ENCODE data around the gene EPHX1.
"Not testable (repeated sequence)": the region's sequence is repeated elsewhere in the genome, so short reads cannot be mapped to it uniquely, and the experiment has no call there.

The EPHX1 gene

DNA sequence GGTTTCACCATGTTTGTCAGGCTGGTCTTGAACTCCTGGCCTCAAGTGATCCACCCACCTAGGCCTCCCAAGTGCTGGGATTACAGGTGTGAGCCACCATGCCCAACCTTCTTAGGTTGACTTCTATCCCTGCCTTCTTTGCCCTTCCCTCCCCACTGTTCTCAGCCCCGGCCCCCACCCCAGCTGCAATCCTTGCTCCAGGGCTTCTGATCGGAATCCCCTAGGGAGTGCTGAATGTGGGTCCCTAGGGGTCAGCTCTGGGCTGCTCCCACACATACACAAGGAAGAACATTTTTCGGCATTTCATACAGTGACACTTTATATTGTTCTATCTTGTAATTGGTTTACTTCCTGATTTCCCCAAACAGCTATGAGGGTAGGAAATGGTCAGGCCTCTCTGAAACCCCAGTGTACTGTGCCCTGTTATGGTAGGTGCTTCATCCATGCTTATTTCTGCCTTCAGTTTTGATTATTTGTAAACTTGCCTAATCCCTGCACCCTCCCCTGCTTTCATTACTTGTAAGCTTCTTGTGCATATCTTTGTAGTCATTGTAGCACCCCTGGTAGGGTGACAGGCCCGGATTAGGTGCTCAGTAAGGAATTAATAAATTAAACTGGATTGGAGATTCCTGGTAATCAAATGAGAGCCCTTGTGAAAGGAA is 38.1 kb upstream of the EPHX1 start:
- no peak overlapping the region for H3K27ac Mint-ChIP-seq
- H3K9me3 Mint-ChIP-seq, result no peaks in the 10 kb centered on the region
- H3K36me3 Mint-ChIP-seq, result peaks cover 0 to 3% of the 10 kb centered on the region in 2 donors
- no peak for DNase-seq
- peaks cover 0 to 6% of the 10 kb centered on the region in 2 donors for H3K4me1 Mint-ChIP-seq
- no peaks in the 10 kb centered on the region for H3K27me3 Mint-ChIP-seq
- H3K4me3 Mint-ChIP-seq, result no peak overlapping the region
- peak in 1 of 2 donors; percentile 40 for ATAC-seq (replicated peaks)

DNA sequence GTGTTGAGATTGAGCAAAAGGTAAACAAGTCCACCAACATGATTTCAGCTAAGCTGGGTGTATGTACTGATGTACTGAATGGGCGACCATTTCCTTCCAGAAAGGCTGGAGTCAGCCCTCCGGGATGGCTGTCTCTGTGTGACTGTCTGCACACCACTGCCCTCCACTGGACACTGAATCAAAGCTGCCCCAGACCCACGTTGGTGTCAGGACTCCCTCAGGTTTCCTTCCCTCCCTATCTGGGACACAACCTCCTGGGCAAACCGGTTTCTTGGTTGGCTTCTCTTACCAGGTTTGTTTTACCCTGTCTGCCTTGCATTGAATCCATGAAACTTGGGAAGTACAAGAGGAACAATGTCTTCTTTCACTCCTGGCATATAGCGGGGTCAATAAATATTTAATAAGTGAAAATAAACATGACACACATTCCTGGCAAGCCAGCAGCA is 37.6 kb upstream of the EPHX1 start:
- ATAC-seq (replicated peaks) (peak; percentile 75 to 83), DNase-seq (peak; percentile 24)
- H3K4me3 Mint-ChIP-seq, result no peak overlapping the region
- H3K4me1 Mint-ChIP-seq, result peaks cover 0 to 5% of the 10 kb centered on the region in 2 donors
- H3K36me3 Mint-ChIP-seq, result peaks cover 0 to 3% of the 10 kb centered on the region in 2 donors
- H3K9me3 Mint-ChIP-seq, result no peaks in the 10 kb centered on the region
- no peak overlapping the region for H3K27ac Mint-ChIP-seq
- H3K27me3 Mint-ChIP-seq, result no peaks in the 10 kb centered on the region

DNA sequence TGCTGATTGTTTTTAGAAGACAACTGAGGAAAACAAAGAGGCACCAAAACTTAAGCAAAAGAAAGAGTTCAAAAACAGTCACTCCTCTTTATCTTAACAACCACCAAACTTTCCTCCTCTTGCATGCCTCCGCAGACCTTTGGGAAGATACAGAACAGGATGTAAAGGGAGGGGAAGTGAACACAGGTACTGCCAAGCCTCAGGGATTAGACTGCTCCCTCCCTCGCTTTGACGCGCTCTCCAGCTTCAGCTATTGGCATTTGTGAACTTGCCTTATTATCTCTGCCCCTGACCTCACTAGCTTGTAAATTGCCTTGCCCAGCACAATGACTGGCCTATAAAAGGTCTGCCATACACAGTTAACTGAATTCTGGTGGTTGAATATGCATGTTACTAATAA is 37.1 kb upstream of the EPHX1 start:
- Mint-ChIP-seq H3K27ac (no peak overlapping the region), H3K9me3 (no peaks in the 10 kb centered on the region), H3K36me3 (peaks cover 0 to 3% of the 10 kb centered on the region in 2 donors), H3K4me3 (no peak overlapping the region), H3K27me3 (no peaks in the 10 kb centered on the region), H3K4me1 (peaks cover 0 to 5% of the 10 kb centered on the region in 2 donors)
- no peak for DNase-seq
- ATAC-seq (replicated peaks), result no peak

DNA sequence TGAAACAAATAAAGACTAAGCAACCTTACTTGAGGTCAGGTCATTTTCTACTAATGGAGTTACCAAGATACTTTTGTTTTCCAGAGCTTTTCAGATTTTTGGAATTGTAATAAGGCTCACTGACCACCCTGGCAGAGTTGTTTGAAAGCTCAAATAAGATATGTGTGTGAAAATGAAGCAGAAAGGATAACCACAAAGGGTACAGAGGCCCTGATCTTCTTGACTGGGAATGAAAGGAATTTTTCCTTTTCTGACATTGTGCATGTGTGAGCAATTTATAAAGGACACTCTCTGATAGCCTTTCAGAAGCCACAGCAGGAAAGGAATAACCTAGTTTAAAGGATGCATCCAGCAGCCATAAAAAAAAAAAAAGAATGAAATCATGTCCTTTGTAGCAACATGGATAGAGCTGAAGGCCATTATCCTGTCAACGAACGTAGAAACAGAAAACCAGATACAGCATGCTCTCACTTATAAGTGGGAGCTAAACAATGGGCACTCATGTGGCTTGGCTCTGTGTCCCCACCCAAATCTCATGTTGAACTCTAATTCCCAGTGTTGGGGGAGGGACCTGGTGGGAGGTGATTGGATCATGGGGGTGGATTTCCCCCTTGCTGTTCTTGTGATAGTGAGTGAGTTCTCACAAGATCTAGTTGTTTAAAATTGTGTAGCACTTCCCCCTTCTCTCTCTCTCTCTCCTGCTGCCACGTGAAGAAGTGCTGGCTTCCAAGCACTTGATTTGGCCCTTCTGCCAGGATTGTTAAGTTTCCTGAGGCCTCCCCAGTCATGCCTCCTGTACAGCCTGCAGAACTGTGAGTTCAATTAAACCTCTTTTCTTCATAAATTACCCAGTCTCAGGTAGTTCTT is 35.4 kb upstream of the EPHX1 start:
- H3K27me3 Mint-ChIP-seq, result no peaks in the 10 kb centered on the region
- peaks cover 0 to 6% of the 10 kb centered on the region in 2 donors for H3K36me3 Mint-ChIP-seq
- H3K27ac Mint-ChIP-seq, result no peak overlapping the region
- H3K4me1 Mint-ChIP-seq, result peaks cover 0 to 5% of the 10 kb centered on the region in 2 donors
- DNase-seq, result no peak
- no peaks in the 10 kb centered on the region for H3K9me3 Mint-ChIP-seq
- ATAC-seq (replicated peaks), result no peak
- H3K4me3 Mint-ChIP-seq, result no peak overlapping the region

DNA sequence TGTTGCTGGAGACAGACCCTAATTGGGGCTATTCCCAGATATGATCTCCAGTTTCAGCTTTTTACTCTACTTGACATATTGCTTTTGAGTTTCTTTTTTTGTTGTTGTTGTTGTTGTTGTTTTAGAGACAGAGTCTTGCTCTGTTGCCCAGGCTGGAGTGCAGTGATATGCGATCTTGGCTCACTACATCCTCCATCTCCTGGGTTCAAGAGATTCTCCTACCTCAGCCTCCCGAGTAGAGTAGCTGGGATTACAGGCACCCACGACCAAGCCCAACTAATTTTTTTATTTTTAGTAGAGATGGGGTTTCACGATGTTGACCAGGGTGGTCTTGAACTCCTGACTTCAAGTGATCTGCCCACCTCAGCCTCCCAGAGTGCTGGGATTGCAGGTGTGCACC is 33.6 kb upstream of the EPHX1 start:
- H3K4me3 Mint-ChIP-seq, result no peak overlapping the region
- ATAC-seq (replicated peaks), result no peak
- no peaks in the 10 kb centered on the region for H3K9me3 Mint-ChIP-seq
- peaks cover 6 to 13% of the 10 kb centered on the region in 2 donors for H3K36me3 Mint-ChIP-seq
- H3K27me3 Mint-ChIP-seq, result no peaks in the 10 kb centered on the region
- no peak overlapping the region for H3K27ac Mint-ChIP-seq
- H3K4me1 Mint-ChIP-seq, result peaks cover 8 to 12% of the 10 kb centered on the region in 2 donors
- DNase-seq, result no peak

DNA sequence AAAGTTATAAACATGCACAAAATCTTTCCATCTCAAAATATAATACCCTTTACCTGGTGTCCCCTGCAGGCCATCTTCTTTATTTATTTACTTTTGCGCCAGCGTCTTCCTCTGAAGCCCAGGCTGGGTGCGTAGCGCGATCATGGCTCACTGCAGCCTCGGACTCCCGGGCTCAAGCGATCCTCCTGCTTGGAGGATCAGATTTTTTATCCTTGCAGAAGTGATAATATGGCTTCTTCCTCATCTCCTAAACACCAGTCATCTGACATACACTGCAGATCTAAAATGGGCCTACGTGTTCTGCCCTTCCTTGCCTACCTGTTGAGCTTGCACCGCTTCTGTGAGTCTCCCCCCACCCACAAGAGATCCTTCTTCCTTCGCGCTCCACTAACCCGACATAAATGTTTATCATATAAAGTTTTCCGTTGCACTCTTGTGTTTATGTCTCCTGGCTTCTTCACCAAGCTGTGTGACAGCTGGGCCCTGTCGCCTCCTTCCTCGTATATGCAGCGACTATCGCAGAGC is 32.8 kb upstream of the EPHX1 start:
- ATAC-seq (replicated peaks) (peak; percentile 12 to 22), DNase-seq (no peak)
- Mint-ChIP-seq H3K4me1 (peaks cover 13% of the 10 kb centered on the region in 2 donors), H3K9me3 (no peaks in the 10 kb centered on the region), H3K27me3 (no peaks in the 10 kb centered on the region), H3K27ac (no peak overlapping the region), H3K36me3 (peaks cover 6 to 16% of the 10 kb centered on the region in 2 donors), H3K4me3 (no peak overlapping the region)

DNA sequence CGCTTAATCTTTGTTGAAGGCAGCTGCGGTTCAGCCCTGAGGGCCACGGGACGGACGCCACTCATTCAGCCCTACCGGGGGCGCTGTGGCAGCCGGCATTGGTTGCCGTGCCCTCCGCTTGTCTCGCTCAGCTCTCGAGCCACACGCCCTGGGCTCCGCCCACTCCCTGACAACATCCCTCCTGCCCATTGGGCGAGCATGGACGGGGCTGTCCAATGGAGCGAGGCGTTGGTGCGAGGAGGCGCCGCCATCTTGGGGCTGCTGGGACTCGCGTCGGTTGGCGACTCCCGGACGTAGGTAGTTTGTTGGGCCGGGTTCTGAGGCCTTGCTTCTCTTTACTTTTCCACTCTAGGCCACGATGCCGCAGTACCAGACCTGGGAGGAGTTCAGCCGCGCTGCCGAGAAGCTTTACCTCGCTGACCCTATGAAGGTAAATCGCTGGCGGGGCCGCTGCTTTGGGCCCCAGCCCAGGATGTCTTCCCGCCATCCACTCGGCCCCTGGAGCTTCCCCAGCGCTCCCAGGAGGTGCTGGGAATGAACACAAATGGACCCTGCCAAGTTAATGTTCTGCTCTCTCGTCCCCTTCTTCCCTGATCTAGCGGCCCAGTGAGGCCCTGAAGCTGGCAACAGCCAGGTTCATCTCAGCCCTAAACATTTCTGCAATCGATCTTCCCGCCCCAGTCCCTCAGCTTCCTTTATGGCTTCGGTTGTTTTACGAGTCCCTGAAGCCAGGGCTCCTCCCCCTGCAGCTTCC is 32.2 kb upstream of the EPHX1 start, which contains the start of gene SRP9:
SRP9 (plus strand) TSS at position 244 of the 754 bp plus-strand sequence; CDS start at position 359, 115 bp downstream.
- Mint-ChIP-seq H3K27ac (no peak within 1 kb of the TSS), H3K36me3 (peaks cover 6 to 22% of the 10 kb centered on the region in 2 donors), H3K27me3 (no peaks in the 10 kb centered on the region), H3K4me1 (peaks cover 19% of the 10 kb centered on the region in 2 donors), H3K4me3 (no peak within 1 kb of the TSS), H3K9me3 (no peaks in the 10 kb centered on the region)
- DNase-seq (peak; percentile 99), ATAC-seq (replicated peaks) (peak; percentile 98 to 99)

DNA sequence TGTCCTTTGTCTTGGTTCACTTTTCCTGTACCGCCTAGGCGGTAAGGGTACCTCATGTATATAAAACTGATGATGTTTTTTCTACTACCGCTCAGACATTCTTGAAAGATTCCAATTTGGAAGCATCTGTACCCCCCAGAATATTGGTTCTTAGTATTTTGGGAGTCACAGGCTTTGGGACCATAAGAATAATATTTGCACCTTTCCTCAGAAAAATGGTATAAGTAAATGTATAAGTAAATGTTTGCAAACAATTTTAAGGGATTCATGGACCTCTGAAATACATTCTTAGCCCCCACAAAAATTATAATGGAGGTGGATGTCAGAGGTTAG is 31.6 kb upstream of the EPHX1 start:
- Mint-ChIP-seq H3K36me3 (peaks cover 7 to 22% of the 10 kb centered on the region in 2 donors), H3K9me3 (no peaks in the 10 kb centered on the region), H3K27ac (no peak overlapping the region), H3K27me3 (no peaks in the 10 kb centered on the region), H3K4me1 (peaks cover 20 to 21% of the 10 kb centered on the region in 2 donors), H3K4me3 (no peak overlapping the region)
- ATAC-seq (replicated peaks) (no peak), DNase-seq (no peak)

DNA sequence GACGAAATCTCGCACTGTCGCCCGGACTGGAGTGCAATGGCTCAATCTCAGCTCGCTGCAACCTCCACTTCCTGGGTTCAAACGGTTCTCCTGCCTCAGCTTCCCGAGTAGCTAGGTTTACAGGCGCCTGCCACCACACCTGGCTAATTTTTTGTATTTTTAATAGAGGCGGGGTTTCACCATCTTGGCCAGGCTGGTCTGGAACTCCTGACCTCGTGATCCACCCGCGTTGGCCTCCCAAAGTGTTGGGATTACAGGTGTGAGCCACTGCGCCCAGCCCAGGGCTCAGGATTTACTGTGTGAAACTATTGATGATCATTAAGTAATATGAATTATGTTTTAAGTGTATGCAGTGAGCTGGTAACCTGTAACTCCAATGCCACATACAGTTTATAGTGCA is 30.8 kb upstream of the EPHX1 start:
- Mint-ChIP-seq H3K36me3 (peaks cover 12 to 28% of the 10 kb centered on the region in 2 donors), H3K4me1 (peaks cover 24 to 29% of the 10 kb centered on the region in 2 donors)
- DNase-seq; H3K4me3 Mint-ChIP-seq; H3K27ac Mint-ChIP-seq; H3K9me3 Mint-ChIP-seq; ATAC-seq (replicated peaks); H3K27me3 Mint-ChIP-seq: not testable (repeated sequence)

DNA sequence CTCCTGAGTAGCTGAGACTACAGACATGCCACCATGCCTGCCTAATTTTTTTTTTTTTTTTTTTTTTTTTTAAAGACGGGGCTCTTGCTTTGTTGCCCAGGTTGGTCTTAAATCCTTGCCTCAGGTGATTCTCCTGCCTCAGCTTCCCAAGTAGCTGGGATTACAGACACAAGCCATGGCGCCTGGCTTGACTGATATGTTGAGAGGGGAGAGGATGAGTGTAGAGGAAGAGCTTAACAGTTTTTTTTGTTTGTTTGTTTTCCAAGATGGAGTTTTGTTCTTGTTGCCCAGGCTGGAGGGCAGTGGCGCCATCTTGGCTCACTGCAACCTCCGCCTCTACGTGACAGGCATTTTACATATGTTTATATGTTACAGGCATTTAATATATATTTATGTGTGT is 29.8 kb upstream of the EPHX1 start:
- DNase-seq (no peak), ATAC-seq (replicated peaks) (no peak)
- H3K9me3 Mint-ChIP-seq, result no peaks in the 10 kb centered on the region
- H3K27me3 Mint-ChIP-seq, result no peaks in the 10 kb centered on the region
- H3K27ac Mint-ChIP-seq, result no peak overlapping the region
- H3K4me3 Mint-ChIP-seq, result no peak overlapping the region
- peaks cover 12 to 26% of the 10 kb centered on the region in 2 donors for H3K36me3 Mint-ChIP-seq
- H3K4me1 Mint-ChIP-seq, result peaks cover 21 to 29% of the 10 kb centered on the region in 2 donors

DNA sequence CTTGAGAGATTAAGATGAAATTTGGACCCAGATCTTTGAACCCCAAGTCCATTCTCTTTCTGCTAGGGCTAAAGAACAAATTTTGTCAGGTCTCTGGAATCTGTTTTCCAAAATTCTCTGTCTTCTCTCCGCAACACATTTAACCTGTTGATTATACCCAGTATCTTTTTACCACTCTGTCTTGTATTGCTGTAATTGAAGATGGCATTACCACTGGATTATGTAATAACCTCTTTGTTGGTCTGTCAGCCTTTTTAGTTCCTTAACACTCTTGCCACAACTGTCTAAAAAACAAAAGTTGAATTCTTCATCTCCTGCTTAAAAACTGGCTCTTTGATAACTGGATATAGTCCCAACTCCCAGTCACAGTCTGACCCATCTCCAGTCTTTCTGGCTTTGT is 29.3 kb upstream of the EPHX1 start:
- Mint-ChIP-seq H3K27ac (peak overlapping the region; percentile 37), H3K4me3 (peak overlapping the region in 1 of 2 donors; percentile 3), H3K36me3 (peaks cover 13 to 28% of the 10 kb centered on the region in 2 donors), H3K27me3 (no peaks in the 10 kb centered on the region), H3K9me3 (no peaks in the 10 kb centered on the region), H3K4me1 (peaks cover 21 to 29% of the 10 kb centered on the region in 2 donors)
- DNase-seq (no peak), ATAC-seq (replicated peaks) (no peak)

DNA sequence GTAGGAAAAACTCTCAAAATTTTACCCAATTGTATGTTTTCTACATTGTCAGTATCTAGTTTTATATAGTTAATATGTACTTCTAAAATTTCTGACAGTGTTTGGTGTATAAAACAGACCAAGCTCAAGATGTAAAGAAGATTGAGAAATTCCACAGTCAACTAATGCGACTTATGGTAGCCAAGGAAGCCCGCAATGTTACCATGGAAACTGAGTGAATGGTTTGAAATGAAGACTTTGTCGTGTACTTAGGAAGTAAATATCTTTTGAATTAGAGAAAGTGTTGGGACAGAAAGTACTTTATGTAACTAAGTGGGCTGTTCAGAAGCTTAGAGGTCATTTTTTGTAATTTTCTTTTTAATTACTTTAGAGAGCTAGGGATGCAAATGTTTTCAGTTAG is 20.8 kb upstream of the EPHX1 start:
- not testable (repeated sequence) for DNase-seq; H3K27me3 Mint-ChIP-seq; H3K4me1 Mint-ChIP-seq; H3K4me3 Mint-ChIP-seq; ATAC-seq (replicated peaks); H3K9me3 Mint-ChIP-seq; H3K27ac Mint-ChIP-seq
- H3K36me3 Mint-ChIP-seq, result peaks cover 51 to 60% of the 10 kb centered on the region in 2 donors

DNA sequence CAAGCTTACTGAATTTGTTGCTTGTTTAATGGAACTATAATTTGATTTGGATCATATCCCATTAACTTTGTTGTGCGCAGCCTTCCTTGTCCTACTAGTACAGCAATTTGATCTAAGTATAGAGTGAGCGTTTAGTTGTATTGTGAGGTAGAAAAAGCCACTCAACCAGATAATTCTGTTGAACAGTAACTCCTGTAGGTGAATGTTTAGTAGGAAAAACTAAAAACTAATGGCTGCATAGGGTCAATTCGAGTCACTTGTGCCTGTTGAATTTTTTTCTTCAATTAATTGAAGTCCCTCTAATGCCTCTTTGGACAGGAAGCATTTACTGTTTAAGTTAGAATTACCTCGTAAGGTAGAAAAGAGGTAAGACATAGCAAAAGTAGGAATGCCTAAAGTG is 15.0 kb upstream of the EPHX1 start:
- Mint-ChIP-seq H3K27ac (no peak overlapping the region), H3K27me3 (no peaks in the 10 kb centered on the region), H3K36me3 (peaks cover 58 to 64% of the 10 kb centered on the region in 2 donors), H3K4me1 (peaks cover 0 to 4% of the 10 kb centered on the region in 2 donors), H3K9me3 (peaks cover 0 to 11% of the 10 kb centered on the region in 2 donors), H3K4me3 (no peak overlapping the region)
- DNase-seq (no peak), ATAC-seq (replicated peaks) (no peak)

DNA sequence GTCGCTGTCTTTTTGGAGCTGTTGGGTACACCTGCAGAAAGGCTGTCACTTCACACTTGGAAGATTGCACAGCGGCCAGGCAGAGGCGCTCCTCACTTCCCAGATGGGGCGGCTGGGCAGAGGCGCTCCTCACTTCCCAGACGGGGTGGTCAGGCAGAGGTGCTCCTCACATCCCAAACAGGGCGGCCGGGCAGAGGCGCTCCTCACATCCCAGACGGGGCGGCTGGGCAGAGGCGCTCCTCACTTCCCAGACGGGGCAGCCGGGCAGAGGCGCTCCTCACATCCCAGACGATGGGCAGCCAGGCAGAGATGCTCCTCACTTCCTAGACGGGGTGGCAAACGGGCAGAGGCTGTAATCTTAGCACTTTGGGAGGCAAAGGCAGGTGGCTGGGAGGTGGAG is 13.8 kb upstream of the EPHX1 start:
- H3K4me1 Mint-ChIP-seq; H3K27me3 Mint-ChIP-seq; ATAC-seq (replicated peaks); H3K4me3 Mint-ChIP-seq; H3K9me3 Mint-ChIP-seq; DNase-seq; H3K27ac Mint-ChIP-seq: not testable (repeated sequence)
- peaks cover 53 to 63% of the 10 kb centered on the region in 2 donors for H3K36me3 Mint-ChIP-seq

Measured in stimulated activated naive B cell treated with anti-CD40 and anti-IgM and Interleukin-4, amounts not matched to agents 10 μg/mL and 1 μg/mL and 100 μg/mL, for 72 hours (primary cell).